Esophagus mucosa (tissue), 1 donor: Measurements from ENCODE around the gene SNX2. TPM values are rescaled to one million over a fixed set of nuclear protein-coding genes. Genes with fewer than 3 reads are reported as not detected.

Experiments
- ATAC-seq: fragments of 200-7000 bp; cut with Tn5 transposase; one replicate; pipeline ENCODE4 v1.9.1; 2020
- total RNA-seq: library from RNA; stranded (reverse); gene quantifications from one replicate; pipeline ENCODE4 v1.2.4, GENCODE V29; 2023
- donor health status: DM: yes; HTN: yes; CAD: no.

The SNX2 gene
- total RNA-seq, 1 donor from 2014 or later: 40.4 TPM

DNA sequence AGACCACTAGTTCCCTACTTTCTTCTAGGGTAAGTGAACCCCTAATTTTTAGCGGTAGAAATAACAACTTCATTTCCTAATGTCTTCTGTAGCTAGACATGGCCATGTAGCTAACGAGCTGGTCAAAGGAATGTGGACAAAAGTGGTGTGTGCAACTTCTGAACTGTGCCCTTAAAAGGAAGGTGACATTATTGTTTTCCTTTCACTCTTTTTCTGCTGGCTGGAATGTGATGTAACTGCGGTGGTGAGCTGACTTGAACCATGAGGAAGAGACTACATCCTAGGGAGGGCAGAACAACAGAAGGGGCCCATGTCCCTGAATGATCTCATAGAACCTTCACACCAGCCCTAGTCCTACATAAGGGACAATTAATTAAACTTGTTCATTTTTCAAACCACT is 1.3 kb upstream of the SNX2 start:
- no peak for ATAC-seq

DNA sequence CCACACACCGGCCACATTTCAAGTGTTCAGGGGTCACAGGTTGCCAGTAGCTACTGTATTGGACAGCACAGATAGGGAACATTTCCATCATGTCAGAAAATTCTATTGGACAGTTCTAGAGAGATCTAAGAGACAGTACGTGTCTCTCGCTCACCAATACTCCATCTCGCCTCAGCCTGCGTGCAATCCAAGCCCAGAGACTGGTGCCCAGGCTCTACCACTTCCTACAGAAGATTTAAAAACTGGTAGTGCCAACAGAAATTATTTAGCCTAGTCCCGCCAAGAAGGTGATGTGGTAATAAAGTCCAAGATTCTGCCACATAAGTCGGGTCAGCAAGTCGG is 390 bp upstream of the SNX2 start:
- ATAC-seq: peak; percentile 28

DNA sequence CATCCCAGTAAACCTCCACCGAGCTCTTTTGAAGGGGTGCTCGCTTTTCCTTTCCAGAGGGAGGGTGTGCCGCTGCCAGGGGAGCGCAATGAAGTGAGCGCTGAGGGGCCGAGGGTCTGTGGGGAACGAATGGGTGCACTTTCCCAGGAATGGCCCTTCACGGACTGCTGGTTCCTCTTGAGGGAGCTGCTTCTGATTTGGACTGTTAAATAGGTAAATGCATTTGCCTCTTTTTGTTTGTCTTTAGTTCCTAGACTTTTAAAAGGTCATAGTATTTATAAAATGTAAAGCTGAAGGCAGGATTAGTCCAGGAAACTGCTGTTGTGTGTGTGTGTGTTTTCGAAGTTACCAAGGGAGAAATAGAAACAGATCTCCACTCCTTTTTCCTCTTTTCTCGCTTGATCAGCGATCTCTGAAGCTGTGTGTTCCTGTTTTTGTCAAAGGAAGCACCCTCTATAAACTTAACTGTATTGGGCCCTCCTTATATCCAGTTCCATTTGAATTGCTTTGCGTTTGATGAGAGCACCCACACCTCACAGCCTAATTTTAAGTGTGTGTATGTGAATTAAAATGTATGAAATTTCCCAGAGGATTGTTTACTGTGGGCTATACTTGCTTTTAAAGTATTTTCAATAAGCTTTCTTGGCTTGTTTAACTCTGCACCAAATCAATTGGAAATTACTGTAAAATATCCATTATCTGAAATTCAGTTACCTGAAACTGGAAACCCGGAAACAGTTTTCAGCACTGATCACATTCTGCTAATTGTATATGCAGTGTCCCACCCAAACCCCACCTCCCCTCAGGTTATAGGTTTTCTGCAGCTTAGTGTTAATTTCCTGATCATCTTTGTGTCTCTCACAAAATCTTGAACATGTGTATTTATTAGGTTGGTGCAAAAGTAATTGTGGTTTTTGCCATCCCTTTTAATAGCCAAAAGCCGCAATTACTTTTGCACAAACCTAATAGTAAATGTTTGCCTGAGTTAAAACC is 966 bp downstream of the SNX2 start:
- ATAC-seq: no peak

DNA sequence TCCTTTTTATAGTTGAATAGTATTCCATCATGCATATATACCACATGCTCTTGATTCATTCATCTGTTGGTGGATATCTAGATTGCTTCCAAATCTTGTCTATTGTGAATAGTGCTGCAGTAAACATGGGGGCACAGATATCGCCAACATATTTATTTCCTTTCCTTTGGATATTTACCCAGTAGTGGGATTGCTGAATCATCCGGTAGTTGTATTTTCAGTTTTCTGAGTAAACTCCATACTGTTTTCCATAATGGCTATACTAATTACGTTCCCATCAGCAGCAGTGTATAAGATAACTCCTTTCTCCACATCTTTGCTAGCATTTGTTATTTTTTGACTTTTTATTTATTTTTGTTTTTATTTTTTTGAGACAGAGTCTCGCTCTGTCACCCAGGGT is 3.3 kb downstream of the SNX2 start:
- ATAC-seq: no peak

DNA sequence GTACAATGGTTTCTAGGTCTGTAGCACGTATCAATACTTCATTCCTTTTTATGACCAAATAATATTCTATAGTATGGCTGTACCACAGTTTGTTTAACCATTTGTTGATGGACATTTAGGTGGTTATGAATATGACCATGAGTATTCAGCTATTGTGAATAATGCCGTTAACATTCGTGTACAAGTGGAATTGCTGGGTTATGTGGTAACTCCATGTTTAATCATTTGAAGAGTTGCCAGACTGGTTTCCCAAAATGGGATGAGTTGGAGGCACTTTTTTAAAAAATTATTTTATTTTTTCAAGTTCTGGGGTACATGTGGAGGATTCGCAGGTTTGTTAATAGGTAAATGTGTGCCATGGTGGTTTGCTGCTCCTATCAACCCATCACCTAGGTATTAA is 4.6 kb downstream of the SNX2 start:
- ATAC-seq: no peak

DNA sequence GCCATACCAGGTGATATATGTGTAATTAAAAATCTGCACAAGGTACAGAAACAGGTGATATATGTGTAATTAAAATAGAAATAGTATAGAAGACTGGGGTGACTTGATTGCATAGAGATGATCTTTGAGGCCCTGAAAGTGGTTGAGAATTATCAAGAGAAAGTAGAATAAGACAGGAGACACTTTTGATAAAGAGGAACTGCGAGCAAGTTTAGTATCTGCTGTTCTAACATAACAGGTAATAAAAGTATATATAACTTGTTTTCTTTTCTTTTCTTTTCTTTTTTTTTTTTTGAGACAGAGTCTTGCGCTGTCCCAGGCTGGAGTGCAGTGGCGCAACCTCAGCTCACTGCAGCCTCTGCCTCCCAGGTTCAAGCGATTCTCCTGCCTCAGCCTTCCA is 5.4 kb downstream of the SNX2 start:
- no peak for ATAC-seq

DNA sequence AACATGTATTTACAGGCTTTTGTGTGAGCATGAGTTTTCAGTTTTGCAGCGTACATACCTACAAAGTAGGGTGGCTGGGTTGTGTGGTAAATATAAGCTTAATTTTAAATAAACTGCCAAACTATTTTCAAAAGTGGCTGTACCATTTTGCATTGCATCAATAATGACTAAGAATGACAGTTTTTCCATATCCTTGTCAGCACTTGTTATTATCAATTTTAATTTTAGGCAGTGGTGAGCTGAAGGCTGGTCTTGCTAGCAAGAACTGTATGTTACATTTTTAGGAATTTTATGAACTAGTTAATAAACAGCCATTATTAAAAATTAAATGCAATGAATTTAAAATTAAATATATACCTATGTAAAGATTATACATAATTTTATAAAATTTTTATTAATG is 6.6 kb downstream of the SNX2 start:
- ATAC-seq: no peak

DNA sequence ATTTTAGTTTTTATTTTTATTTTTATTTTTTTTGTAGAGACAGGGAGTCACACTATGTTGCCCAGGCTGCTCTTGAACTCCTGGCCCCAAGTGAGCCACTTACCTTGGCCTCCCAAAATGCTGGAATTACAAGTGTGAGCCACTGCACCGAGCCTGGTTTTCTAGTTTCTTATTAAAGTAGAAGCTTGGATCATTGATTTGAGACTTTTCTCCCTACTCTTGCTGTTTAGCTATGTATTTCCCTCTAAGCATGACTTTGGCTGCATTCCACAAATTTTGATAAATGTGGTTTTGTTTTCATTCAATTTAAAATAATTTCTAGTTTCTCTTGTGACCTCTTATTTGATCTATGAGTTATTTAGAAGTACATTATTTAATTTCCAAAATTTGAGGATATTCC is 10.4 kb downstream of the SNX2 start:
- ATAC-seq: no peak

DNA sequence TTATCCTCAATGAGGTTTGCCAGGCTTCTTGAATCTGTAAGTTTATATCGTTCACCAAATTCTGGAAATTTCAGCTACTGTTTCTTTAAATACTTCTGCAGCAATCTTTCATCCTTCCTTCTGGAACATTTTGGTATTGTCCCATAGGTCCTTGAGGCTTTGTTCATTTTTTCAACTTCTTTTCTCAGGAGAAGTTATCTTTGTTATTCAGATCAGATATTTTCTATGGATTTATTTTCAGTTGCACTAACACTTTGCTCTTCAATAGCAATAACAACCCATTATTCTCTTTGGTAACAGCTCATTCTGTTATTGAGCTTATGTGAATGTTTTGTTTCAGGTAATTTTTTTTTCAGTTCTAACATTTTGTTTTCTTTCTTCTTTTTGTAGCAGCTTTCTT is 13.5 kb downstream of the SNX2 start:
- no peak for ATAC-seq

DNA sequence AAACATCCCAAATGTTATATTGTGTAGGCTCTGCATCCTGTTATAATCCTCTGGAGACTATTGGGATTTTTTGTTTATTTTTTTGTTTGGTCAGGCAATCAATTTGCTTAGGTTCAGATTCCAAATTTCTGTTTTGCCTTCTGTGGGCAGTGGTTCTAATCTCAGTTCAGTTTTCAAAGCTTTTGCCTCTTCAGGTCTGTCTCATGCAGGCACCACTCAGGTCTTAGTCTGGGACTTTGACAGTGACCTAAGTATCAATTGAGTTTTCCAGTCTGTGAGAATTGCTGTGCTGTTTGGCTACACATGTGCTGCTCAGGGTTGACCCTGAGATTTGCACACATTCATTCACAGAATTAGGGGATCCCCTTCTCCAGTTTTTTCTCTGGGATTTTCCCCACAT is 14.1 kb downstream of the SNX2 start:
- no peak for ATAC-seq

DNA sequence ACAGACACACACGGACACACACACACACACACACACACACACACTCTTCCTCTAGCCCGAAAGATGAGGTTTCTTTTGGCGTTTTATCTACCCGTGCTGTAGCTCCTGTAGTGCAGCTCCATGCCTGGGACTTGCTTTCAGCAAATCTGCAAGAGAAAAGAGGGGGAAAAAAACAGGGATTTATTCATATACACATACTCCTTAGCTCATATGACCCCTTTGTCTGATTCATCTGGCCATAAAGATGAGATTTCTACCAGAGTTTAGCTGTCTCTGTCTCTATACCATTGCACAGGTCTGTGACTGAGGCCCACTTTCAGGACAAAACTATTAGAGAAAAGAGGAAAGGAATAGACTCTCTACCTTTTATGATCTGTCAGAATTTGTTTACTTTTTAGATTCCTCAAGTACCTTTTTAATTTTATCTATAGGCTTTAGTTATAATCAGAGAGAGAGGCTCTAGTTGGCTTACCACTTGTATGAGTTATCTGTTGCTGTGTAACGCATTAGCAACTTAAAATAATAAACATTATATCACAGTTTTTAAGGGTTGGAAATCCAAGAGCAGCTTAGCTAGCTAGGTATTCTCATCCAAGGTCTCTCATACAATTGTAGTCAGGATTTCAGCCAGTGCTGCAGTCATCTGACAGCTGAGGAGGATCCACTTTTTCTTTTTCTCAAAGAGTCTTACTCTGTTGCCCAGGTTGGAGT is 14.7 kb downstream of the SNX2 start:
- no peak for ATAC-seq

DNA sequence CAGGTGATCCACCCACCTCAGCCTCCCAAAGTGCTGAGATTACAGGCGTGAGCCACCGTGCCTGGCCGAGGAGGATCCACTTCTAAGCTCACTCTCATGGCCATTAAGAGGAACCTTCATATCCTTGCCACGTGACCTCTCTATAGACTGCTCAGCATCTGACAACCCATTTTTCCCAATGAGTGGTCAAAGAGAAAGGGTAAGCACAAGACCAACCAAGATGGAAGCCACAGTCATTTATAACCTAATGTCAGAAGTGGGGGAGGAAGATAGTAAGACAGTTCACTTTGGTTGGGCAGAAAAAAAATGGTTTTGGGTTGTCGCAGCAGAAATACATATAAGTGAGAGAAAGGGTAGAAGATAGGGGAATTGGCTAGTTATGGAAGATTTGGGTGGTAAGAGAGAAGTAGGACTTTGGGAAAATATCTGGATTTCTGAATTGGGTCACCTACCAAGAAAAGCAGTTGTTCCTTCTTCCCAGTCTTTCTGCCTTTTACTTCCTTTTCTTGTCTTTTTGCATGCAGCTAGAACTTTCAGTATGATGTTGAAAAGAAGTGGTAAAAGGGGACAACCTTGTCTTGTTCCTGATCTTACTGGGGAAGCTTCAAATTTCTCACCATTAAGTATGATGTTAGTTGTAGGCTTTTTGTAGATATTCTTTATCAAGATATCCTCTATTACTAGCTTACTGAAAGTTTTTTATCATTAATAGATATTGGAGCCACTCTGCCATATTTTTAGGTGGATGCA is 15.6 kb downstream of the SNX2 start:
- no peak for ATAC-seq

DNA sequence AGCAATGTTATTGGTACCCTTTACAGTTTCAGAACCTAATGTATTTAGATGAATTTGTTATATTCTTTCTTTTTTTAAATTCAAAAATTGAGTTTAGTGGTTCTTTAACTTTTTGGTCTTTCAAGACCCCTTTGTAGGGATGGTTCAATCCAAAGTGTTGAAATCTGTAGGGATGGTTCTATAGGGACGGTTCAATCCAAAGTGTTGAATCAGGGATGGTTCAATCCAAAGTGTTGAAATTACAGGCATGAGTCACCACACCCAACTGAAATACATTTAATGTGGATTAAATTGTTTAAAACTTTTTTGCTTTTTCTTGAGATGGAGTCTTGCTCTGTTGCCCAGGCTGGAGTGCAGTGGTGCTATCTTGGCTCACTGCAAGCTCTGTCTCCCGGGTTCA is 30.6 kb downstream of the SNX2 start:
- ATAC-seq: no peak

DNA sequence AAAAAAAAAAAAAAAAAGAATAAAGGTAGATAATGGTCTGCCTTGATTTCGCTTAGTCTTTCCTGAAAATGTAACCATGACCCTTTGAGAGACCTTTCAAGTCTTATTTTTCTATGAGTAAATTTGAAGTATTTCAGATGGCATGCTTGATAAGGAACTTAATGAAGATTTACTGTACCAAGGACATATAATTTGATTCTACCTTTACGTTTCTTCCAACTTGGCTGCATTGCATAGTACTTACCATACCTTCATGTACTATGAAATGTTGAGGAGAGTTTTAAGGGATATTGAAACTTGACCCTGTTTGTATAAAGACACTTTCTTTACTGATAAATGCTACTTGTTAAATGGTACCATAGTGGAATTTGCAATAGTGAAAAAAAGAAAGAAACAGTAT is 35.5 kb downstream of the SNX2 start:
- ATAC-seq: no peak

DNA sequence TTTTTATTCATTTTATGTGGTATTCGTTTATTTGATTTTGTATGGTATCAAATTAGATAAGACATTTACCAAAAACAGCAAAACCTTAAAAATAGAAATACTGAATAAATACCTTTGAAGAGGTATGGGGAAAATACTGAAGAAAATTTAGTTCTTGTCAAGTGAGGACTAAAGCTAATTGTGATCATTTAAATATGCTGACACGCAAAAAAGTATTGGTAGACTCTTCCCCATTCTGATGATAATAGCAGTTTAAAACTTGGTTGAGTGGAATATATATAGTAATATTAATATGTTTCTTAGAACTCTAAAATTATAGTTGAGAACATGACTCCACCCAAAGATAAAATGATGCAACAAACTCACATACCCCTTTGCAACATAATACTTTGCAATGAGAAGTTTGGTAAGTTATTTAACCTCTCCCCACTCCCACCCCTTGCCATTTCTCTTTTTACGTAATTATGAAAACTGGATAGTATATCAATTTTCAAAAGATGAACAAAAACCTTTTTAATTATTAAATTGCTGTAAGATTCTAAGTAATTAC is 40.4 kb downstream of the SNX2 start:
- ATAC-seq: no peak

DNA sequence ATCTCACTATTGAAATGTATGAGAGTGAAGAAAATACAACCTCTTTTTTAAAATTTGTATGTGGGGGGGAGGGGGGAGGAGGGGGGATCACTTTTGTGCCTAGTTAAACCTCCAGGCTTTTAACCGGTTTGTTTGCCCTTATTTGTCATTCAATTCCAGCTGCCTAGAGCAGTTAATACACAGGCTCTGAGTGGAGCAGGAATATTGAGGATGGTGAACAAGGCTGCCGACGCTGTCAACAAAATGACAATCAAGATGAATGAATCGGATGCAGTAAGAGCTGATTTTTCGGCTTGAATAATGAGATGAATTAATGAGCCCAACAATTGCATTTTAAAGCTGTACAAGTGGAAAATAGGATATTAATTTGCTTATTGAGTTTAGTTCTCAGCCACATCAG is 41.9 kb downstream of the SNX2 start:
- ATAC-seq: no peak

DNA sequence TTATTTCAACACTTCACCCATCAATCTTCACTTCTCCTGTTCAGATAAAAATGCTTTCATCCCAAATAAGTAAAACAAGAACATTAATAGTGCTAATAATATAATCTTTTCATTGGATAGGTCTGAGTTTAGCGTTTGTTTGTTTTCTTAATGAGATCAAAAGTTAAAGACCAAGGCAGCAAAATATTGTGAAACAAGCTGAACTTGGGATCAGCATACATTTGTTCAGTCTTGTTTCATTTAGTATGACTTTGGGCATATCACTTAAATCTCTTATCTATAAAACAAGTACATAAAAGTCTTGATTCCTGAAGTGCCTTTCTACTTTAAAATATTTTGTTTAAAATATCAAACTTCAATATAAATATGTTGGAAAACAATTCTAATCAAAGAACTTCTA is 57.1 kb downstream of the SNX2 start:
- no peak for ATAC-seq

DNA sequence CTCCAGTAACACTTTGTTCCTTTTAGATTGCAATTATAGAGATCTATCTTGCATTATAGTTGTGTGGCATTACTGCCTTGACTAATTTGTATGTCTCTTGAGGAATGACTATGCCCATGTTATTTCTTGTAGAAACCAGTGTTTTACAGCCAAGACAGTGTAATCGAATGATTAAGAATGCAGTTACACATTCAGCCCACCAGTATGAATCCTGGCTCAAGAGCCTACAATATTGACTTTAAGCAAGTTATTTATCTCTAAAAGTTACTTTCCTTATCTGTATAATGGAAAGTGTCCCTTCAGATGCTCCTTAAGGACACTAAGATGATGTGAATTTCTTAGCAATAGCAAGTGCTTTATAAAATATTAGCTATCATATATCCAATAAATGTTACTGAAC is 60.8 kb downstream of the SNX2 start:
- ATAC-seq: no peak

DNA sequence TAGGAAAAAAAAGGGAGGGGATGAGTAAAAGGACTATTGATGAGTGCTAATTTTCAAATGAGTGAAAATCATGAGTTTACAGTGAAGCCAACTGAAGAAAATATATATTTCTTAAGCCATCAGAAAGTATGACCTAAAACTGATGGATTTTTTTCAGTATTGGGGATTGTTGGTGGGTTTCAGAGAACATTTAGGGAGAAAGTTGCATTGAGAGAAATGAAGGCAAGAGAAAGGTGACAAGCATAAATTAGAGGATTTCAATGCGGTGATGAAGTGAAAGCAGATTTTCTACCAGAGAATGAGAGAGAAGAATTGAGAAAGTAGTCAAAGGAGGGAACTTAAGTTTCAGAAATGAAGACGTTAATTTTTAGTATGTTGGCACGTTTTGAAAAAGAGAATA is 62.1 kb downstream of the SNX2 start:
- no peak for ATAC-seq

DNA sequence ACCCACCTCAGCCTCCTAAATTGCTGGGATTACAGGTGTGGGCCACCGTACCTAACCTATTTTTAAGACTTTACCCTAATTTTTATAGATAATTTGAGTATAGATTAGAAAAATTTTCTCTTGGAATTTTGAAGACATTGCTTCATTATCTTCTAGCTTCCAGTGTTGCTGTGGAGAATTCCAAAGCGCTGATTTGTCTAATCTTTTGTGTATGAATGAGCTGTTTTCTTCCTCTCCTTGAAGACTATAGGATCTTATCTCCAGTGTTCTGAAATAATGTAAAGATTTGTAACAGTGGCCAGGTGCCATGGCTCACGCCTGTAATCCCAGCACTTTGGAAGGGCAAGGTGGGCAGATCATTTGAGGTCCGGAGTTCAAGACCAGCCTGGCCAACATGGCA is 64.9 kb downstream of the SNX2 start:
- ATAC-seq: no peak

DNA sequence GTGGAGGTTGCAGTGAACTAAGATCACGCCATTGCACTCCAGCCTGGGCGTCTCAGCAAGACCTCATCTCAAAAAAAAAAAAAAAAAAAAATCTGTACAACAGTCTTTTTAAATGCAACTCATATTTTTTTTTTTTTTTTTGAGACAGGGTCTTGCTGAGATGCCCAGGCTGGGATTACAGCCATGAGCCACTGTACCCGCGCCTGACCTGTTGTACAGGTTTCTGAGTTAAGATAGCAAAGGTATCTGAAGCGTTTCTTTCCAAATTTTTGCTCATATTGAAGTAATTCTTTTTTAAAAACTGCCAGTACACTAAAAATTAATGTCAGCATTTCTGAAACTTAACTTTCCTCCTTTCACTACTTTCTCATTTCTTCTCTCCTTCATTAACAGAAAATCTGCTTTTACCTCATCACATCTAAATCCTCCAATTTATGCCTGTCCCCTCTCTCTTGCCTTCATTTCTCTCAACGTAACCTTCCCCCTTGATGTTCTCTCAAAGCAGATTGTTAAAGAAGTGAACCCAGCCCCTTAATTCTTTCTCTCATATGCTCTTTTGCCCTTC is 67.2 kb downstream of the SNX2 start:
- no peak for ATAC-seq

DNA sequence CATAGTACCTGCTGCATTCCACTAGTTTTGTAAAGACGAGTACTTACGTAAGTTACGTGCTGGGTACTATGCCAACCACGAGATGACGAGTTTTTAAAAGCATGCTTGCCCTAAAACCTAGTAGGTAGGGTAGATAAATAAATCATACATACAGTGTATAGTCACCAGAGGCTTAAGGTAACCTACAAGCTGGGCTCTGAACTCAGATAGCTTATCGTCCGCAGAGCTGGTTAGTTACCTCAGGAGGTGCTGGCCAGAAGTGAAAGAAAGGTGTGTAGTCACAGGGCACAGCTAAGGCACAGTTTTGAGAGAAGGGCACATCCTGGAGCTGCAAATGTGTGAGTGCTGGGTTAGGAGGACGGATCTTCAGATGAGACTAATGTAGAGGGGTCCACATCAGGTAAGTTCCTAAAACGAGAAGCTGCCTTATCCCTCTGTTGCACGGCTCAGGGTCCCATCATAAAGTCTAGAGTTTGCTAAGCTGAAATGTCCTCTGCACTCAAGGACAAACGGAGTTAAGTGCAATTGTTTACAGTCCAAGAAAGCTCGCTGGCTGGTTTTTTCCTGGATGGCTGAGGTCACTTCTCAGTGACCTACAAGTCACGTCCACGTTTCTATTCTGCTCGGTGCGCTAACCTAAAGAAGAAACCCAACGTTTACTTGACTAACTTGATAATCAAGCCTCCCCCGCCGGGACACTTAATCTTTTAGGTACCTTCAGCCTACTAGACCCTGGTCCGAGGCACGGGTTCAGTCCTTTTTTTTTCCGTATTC is 69.4 kb downstream of the SNX2 start:
- peak; percentile 55 for ATAC-seq
